HL-60/S4 (cell line): ENCODE results near the gene CPNE4.

ENCODE experiments used
- in situ Hi-C: fragments of 300-500 bp; cut with MboI; formaldehyde crosslinking; loops from 2 replicates; pipeline ENCODE4 v1.14.3; 2022; ENCODE audit warnings: low sequenced_read_pairs

Gene CPNE4

GRCh38 chr3:131553495-131554247 is 481.1 kb downstream of the CPNE4 start:
- in situ Hi-C loops: loop anchor here (10.0 kb wide), 1 partner anchor 471 kb away; no protein-coding TSS in a partner anchor

GRCh38 chr3:131551761-131552160 is 483.1 kb downstream of the CPNE4 start:
- in situ Hi-C loops: loop anchor here (10.0 kb wide), 1 partner anchor 473 kb away; no protein-coding TSS in a partner anchor

GRCh38 chr3:131550562-131551465 is 484.0 kb downstream of the CPNE4 start:
- in situ Hi-C loops: loop anchor here (10.0 kb wide), 1 partner anchor 474 kb away; no protein-coding TSS in a partner anchor

GRCh38 chr3:131549340-131549739 is 485.5 kb downstream of the CPNE4 start:
- in situ Hi-C loops: loop anchor here (25.0 kb wide), 1 partner anchor 613 kb away; no protein-coding TSS in a partner anchor

GRCh38 chr3:131547585-131547984 is 487.2 kb downstream of the CPNE4 start:
- in situ Hi-C loops: loop anchor here (25.0 kb wide), 1 partner anchor 615 kb away; no protein-coding TSS in a partner anchor

GRCh38 chr3:131546441-131546840 is 488.4 kb downstream of the CPNE4 start:
- in situ Hi-C loops: loop anchor here (25.0 kb wide), 1 partner anchor 616 kb away; no protein-coding TSS in a partner anchor

- in situ Hi-C loops: loop anchor here (25.0 kb wide), 1 partner anchor 618 kb away; no protein-coding TSS in a partner anchor
These were observed 490.3 kb downstream of the CPNE4 start for GRCh38 chr3:131544557-131544956.

GRCh38 chr3:131543714-131544113 is 491.1 kb downstream of the CPNE4 start:
- in situ Hi-C loops: loop anchor here (25.0 kb wide), 1 partner anchor 619 kb away; no protein-coding TSS in a partner anchor

GRCh38 chr3:131541288-131541687 is 493.5 kb downstream of the CPNE4 start:
- in situ Hi-C loops: loop anchor here (25.0 kb wide), 1 partner anchor 621 kb away; no protein-coding TSS in a partner anchor

- in situ Hi-C loops: loop anchor here (25.0 kb wide), 1 partner anchor 621 kb away; no protein-coding TSS in a partner anchor
These were observed 494.0 kb downstream of the CPNE4 start for GRCh38 chr3:131540821-131541220.

- in situ Hi-C loops: loop anchor here (25.0 kb wide), 1 partner anchor 622 kb away; no protein-coding TSS in a partner anchor
These were observed 494.7 kb downstream of the CPNE4 start for GRCh38 chr3:131540143-131540542.

- in situ Hi-C loops: loop anchor here (25.0 kb wide), 1 partner anchor 623 kb away; no protein-coding TSS in a partner anchor
These were observed 495.8 kb downstream of the CPNE4 start for GRCh38 chr3:131538968-131539367.

GRCh38 chr3:131537531-131537930 is 497.3 kb downstream of the CPNE4 start:
- in situ Hi-C loops: loop anchor here (25.0 kb wide), 1 partner anchor 625 kb away; no protein-coding TSS in a partner anchor

- in situ Hi-C loops: loop anchor here (25.0 kb wide), 1 partner anchor 627 kb away; no protein-coding TSS in a partner anchor
These were observed 499.2 kb downstream of the CPNE4 start for GRCh38 chr3:131535596-131535995.

GRCh38 chr3:131535131-131535530 is 499.7 kb downstream of the CPNE4 start:
- in situ Hi-C loops: loop anchor here (25.0 kb wide), 1 partner anchor 627 kb away; no protein-coding TSS in a partner anchor

- in situ Hi-C loops: loop anchor here (25.0 kb wide), 1 partner anchor 630 kb away; no protein-coding TSS in a partner anchor
These were observed 502.2 kb downstream of the CPNE4 start for GRCh38 chr3:131532645-131533044.

- in situ Hi-C loops: loop anchor here (25.0 kb wide), 1 partner anchor 631 kb away; no protein-coding TSS in a partner anchor
These were observed 504.0 kb downstream of the CPNE4 start for GRCh38 chr3:131530843-131531242.

GRCh38 chr3:131530388-131530787 is 504.4 kb downstream of the CPNE4 start:
- in situ Hi-C loops: loop anchor here (25.0 kb wide), 1 partner anchor 632 kb away; no protein-coding TSS in a partner anchor

GRCh38 chr3:131526801-131527347 is 507.9 kb downstream of the CPNE4 start:
- in situ Hi-C loops: loop anchor here (25.0 kb wide), 1 partner anchor 635 kb away; no protein-coding TSS in a partner anchor

GRCh38 chr3:131518680-131519079 is 516.1 kb downstream of the CPNE4 start:
- in situ Hi-C loops: no loop called here
